Rectal smooth muscle tissue (tissue), 1 donor: ENCODE data around the gene BCAS1.
"Not testable (repeated sequence)": the region's sequence is repeated elsewhere in the genome, so short reads cannot be mapped to it uniquely, and the experiment has no call there.

ENCODE experiments used
- H3K27ac ChIP-seq: one replicate; pipeline ENCODE4 v1.7.0; 2013; ENCODE audit warnings: low read depth, low read length, inconsistent platforms
- H3K27me3 ChIP-seq: one replicate; pipeline ENCODE4 v1.7.0; 2013; ENCODE audit warnings: low read length; ENCODE audit not compliant: control insufficient read depth, insufficient read depth
- H3K36me3 ChIP-seq: one replicate; pipeline ENCODE4 v1.7.0; 2013; ENCODE audit warnings: low read length; ENCODE audit not compliant: control insufficient read depth, insufficient read depth
- H3K4me1 ChIP-seq: one replicate; pipeline ENCODE4 v1.7.0; 2013; ENCODE audit warnings: low read length; ENCODE audit not compliant: control insufficient read depth, insufficient read depth
- H3K4me3 ChIP-seq: one replicate; pipeline ENCODE4 v1.7.0; 2013; ENCODE audit warnings: low read length
- H3K9ac ChIP-seq: one replicate; pipeline ENCODE4 v1.7.0; 2013; ENCODE audit warnings: low read length

BCAS1 gene

DNA sequence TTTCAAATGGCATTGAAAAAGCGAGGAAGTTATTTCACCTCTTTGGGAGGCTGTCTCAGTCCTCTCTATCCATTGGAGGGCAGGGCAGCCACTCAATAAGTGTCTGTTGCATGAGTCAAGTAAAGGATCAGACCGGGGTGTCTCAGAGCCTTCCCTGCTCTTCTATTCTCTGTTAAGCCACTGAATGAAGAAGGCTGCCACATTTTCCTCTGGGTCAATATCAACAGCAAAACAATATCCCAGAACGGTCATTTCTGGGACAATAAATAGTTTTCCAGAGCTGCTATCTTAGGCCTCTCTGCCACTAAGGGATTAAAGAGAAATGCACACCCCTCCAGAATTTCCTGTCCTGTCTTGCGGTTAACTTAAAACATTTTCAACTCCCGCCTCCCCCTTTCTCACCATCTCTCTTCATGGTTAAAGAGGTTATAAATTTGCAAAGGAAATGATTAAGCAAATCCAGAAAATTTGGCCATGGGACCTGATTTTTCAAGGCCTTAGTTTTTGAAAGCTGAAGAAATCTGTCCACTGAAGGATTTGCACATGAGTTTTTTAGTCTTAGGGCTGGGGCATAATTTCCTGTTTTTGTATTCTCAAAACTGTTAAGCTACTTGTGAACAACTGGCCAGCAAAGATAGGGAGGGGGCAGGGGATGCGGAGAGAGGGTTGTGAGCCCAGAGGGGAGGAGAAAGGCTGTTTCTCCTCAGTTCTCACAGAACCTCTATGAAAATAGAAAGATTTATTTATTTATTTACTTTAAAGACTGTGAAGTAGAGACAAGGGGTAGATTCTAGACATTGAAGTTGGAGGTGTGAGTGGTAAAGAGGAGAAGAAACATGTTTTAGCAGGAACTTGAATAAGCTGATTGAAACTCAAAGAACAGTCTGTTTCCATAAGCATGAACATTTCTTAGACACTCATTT is 135.7 kb downstream of the BCAS1 start:
- no peaks in the 10 kb centered on the region for H3K36me3 ChIP-seq
- H3K4me3 ChIP-seq: no peak overlapping the region
- peak overlapping the region; percentile 31 for H3K27ac ChIP-seq
- H3K27me3 ChIP-seq: no peaks in the 10 kb centered on the region
- H3K4me1 ChIP-seq: peaks cover 2% of the 10 kb centered on the region
- H3K9ac ChIP-seq: no peak overlapping the region

DNA sequence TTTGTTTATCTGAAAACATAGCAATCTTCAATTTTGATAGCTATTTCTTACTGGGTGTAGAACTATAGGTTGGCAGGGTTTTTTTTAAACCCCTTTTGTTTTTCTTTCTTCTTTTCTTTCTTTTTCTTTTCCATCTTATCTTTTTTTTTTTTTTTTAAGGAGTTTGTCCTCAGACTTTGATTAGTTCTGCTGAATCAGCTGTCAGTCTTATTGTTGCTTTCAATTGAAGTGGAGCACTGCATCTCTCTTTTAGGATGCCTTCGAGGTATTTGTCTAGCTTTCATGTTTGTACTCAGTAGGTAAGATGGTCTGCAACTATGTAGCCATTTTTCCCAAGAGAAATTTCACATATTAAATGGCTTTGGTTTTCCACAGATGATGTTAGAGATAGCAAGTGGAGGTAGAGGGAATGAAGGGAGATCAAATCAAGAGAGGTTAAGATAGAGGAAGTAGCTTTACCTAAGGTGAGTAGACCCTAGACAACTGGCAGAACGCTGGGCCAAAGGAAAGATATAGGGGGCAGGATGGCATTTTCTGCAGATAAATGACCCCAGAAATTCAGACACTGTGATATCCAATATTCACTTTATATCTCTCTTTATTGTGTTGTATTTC is 137.1 kb downstream of the BCAS1 start:
- H3K27me3 ChIP-seq: no peaks in the 10 kb centered on the region
- no peak overlapping the region for H3K4me3 ChIP-seq
- no peak overlapping the region for H3K27ac ChIP-seq
- H3K36me3 ChIP-seq: no peaks in the 10 kb centered on the region
- H3K9ac ChIP-seq: no peak overlapping the region
- no peaks in the 10 kb centered on the region for H3K4me1 ChIP-seq

DNA sequence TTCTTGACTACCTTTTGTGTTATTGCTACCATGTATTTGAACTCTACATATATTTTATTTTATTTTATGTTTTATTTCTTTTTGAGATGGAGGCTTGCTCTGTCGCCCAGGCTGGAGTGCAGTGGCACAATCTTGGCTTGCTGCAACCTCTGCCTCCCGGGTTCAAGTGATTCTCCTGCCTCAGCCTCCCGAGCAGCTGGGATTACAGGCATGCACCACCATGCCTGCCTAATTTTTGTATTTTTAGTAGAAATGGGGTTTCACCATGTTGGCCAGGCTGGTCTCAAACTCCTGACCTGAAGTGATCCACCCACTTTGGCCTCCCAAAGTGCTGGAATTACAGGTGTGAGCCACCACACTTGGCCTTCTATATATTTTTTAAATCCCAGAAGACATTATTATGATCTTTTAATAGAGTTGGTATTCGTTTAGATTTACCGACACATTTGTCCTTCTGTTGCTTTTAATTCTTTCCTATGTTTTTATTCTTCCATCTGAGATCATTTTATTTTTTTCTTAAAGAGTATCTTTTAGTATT is 137.7 kb downstream of the BCAS1 start:
- H3K27me3 ChIP-seq, H3K4me1 ChIP-seq, H3K36me3 ChIP-seq, H3K27ac ChIP-seq, H3K4me3 ChIP-seq, H3K9ac ChIP-seq: not testable (repeated sequence)

DNA sequence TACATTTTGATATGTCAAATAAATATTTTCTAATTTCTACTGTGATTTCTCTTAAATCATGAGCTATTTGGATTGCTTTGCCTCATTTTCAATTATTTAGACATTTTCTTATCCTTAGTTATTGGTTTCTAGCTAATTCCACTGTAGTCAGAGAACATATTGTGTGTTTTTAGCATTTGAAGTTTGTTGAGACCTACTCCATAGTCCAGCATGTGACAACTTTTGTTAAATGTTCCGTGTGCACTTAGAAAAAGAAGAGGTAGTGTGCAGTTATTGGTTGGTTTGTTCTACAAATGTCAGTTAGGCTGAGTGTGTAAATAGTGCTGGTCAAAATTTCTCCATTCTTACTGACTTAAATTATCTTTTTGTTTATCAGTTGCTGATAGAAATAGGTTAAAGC is 138.8 kb downstream of the BCAS1 start:
- Histone ChIP-seq H3K4me3 (no peak overlapping the region), H3K4me1 (no peaks in the 10 kb centered on the region), H3K27me3 (no peaks in the 10 kb centered on the region), H3K9ac (no peak overlapping the region), H3K27ac (no peak overlapping the region), H3K36me3 (no peaks in the 10 kb centered on the region)

DNA sequence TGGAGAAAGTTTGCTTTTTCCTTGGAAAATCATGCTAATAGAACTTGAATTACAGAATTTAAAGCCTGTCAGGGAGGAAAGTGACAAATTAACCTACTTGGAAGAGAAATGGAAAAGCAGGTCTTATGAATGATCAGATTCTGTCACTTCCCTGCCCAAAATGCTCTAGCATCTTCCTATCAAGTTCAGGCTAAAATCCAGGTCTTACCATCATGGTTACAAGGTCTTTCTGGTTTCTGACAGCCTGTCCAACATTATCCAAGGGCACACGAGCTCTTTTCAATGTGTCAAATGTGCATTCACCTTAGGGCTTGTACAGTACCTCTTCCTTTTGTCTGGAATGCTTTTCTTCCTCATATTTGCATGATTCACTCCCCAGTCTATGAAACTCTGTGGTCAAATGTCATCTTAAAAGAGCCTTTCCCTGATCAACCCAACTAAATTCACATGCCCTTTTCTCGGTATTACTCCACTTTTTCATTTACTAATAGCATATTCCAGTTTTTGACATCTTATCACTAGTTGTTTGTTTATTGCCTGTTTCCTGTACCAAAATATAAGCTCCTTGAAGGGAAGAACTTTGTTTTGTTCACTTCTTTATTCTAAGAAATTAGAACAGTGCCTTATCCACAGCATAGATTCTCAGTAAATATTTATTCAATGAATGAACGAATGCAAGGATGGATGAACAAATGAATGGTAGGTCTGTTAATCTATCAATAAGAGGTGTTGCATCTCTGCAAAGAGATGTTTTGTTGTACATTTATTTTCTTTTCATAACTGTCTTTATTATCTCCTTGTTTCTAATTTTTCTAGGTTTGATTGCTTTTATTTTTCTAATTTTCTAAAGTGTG is 139.5 kb downstream of the BCAS1 start:
- H3K27ac ChIP-seq: no peak overlapping the region
- no peak overlapping the region for H3K4me3 ChIP-seq
- no peak overlapping the region for H3K9ac ChIP-seq
- H3K4me1 ChIP-seq: no peaks in the 10 kb centered on the region
- H3K27me3 ChIP-seq: no peaks in the 10 kb centered on the region
- no peaks in the 10 kb centered on the region for H3K36me3 ChIP-seq

DNA sequence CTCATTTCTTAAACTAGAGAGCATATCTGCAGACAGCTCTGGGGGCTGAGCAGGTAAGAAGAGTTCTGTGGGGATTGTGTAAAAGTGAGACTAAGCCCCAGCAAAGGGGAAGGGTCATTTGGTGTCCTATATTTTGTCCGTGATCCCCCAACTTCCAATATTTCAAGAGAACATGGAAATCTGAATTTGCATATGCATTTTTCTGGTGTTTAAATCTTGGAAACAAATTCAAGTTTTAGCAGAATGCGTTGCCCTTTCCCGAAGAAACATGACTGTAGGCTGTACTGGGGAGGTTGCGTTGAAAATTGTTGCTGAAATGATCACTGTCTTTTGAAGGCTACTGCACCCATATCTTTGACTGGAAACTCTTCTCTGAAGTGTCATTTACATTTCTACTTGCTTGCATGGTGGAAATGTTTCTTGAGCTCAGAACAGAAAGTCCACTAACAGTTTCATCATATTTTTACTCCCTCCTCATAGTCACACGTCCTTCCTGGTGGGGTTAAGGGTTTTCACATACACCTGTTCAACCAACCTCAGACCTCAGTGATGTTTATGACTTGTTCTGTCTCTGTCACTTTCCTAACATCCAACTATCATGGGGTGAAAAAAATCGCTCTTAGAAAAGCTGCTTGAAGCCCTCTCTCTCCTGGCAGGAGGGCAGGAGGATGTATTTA is 140.3 kb downstream of the BCAS1 start:
- Histone ChIP-seq H3K27me3 (no peaks in the 10 kb centered on the region), H3K4me1 (no peaks in the 10 kb centered on the region), H3K9ac (no peak overlapping the region), H3K4me3 (no peak overlapping the region), H3K36me3 (no peaks in the 10 kb centered on the region), H3K27ac (no peak overlapping the region)

DNA sequence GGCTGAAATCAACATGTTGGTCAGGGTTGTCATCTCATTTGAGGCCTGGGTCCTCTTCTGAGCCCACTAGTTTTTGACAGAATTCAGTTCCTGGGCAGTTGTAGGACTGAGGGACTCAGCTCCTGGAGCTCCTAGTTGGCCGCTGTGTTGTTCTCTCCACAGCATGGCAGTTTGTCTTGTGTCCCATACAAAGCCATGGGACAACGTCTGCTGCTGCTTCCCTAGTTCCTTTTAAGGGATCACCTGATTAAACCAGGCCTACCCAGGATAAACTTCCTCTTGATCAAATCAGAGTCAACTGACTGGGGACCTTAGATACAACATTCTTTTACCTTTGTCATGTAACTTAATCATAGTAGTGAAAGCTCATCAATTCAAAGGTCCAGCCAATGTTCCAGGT is 141.0 kb downstream of the BCAS1 start:
- Histone ChIP-seq H3K36me3 (no peaks in the 10 kb centered on the region), H3K27ac (no peak overlapping the region), H3K27me3 (no peaks in the 10 kb centered on the region), H3K4me3 (no peak overlapping the region), H3K4me1 (no peaks in the 10 kb centered on the region), H3K9ac (no peak overlapping the region)

DNA sequence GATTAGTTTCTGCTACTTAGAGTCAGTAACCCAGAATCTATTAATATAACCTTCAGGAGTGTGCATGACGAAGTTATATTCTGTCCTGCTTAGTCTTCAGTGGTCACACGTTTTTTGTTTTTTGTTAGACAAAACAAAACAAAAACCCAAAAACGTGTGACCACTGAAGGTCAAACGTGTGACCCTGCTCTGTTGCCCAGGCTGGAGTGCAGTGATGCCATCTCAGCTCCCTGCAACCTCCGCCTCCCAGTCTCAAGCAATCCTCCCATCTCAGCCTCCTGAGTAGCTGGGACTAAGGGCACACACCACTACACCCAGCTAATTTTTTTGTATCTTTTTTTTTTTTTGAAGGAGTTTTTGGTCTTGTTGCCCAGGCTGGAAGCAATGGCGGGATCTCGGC is 142.4 kb downstream of the BCAS1 start:
- Histone ChIP-seq H3K4me1 (no peaks in the 10 kb centered on the region), H3K27me3 (no peaks in the 10 kb centered on the region), H3K36me3 (no peaks in the 10 kb centered on the region), H3K9ac (no peak overlapping the region), H3K27ac (no peak overlapping the region), H3K4me3 (no peak overlapping the region)

DNA sequence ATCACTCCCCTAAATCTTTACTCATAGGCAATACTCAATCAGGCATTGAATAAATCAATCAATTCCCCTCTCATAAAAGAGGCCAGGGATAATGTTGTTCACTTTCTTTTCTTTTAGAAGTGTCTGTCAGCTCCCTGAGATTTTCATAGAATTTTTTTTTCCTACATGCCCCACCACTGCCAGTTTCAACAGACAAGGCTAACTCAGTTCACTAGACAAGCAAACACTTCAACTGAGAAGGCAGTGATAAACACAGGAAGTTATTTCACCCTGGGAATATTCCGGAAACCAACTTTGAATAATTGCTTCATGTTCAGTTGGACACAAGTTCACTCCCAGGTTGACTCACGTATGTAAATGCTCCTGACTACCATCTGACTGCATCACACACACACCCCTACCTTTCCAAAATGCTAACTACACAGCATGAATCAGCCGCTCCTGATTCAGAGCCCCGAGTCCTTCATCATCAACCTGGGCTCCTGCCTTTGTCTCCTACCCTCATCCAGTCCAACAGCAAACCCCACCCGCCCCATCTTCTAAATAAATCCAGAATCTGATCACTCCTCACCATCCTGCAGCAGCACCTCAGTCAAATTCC is 143.9 kb downstream of the BCAS1 start:
- Histone ChIP-seq H3K4me1 (no peaks in the 10 kb centered on the region), H3K27me3 (no peaks in the 10 kb centered on the region), H3K4me3 (no peak overlapping the region), H3K36me3 (no peaks in the 10 kb centered on the region), H3K9ac (no peak overlapping the region), H3K27ac (no peak overlapping the region)

DNA sequence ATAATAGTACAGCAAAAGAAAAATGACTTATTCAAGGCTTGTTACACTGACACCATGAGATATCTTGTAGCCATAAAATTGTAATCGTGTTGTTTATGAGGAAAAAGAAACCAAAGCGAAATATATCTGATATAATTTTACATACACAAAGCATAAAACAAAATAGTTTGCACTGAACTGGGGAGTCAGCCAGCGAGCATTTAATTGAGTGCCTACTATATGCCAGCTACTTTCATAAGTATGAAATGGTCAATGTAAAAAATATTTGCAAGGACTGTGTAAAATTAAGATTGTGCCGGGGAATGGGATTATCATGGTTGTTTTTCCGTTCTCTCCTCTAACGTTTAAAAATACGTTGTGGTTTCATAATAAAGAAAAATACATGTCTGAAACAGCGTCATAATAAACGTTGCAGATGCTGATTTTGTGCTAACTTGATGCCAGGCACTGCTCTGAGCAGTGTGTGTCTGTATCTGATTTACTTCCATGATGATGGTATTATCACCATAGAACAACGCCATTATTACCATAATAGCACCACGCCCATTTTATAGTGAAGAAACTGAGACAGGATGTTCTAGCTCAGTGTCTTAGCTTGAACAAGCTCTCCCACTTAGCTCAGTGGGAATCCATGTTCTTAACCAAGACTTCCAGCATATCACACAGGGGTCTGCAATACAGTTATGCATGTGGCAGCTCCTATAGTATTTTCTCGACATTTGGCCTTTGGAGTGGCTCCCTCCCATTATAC is 144.6 kb downstream of the BCAS1 start:
- Histone ChIP-seq H3K4me3 (no peak overlapping the region), H3K36me3 (no peaks in the 10 kb centered on the region), H3K9ac (no peak overlapping the region), H3K27me3 (no peaks in the 10 kb centered on the region), H3K27ac (no peak overlapping the region), H3K4me1 (no peaks in the 10 kb centered on the region)
